Measurements from ENCODE around the gene GPR107.

The GPR107 gene

DNA sequence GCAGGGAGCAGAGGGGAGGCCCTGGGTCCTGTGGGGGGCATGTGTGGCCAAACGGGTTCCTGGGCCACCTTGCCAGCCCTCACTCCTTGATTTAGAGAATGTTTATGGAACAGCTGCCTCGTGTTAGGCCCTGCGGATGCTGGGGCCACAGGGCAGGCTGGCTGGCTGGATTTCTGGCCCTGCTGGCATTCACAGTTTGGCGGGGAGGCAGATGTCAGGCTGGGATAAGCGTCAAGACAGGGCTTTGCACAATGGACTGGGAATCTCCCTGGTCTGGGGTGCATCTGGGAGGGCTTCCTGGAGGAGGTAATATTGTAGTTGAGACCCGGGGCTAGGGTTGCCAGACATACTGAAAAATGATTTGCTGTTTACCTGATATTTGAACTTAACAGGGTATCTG lies 132.3 kb downstream of the GPR107 start:
- Histone ChIP-seq H3K27ac (ENCODE audit: low read depth, low read length) (peak overlapping the region; percentile 64), H3K27me3 (ENCODE audit: control insufficient read depth, insufficient read depth, low read length) (no peaks in the 10 kb centered on the region), H3K9ac (ENCODE audit: low read depth, low read length) (no peak overlapping the region), H3K4me3 (ENCODE audit: low read depth, low read length) (no peak overlapping the region), H3K4me1 (ENCODE audit: control insufficient read depth, insufficient read depth, low read length) (peaks cover 34% of the 10 kb centered on the region), H3K36me3 (ENCODE audit: control insufficient read depth, insufficient read depth, low read length) (no peaks in the 10 kb centered on the region), H3K9me3 (ENCODE audit: control insufficient read depth, insufficient read depth, low read length) (no peaks in the 10 kb centered on the region)

DNA sequence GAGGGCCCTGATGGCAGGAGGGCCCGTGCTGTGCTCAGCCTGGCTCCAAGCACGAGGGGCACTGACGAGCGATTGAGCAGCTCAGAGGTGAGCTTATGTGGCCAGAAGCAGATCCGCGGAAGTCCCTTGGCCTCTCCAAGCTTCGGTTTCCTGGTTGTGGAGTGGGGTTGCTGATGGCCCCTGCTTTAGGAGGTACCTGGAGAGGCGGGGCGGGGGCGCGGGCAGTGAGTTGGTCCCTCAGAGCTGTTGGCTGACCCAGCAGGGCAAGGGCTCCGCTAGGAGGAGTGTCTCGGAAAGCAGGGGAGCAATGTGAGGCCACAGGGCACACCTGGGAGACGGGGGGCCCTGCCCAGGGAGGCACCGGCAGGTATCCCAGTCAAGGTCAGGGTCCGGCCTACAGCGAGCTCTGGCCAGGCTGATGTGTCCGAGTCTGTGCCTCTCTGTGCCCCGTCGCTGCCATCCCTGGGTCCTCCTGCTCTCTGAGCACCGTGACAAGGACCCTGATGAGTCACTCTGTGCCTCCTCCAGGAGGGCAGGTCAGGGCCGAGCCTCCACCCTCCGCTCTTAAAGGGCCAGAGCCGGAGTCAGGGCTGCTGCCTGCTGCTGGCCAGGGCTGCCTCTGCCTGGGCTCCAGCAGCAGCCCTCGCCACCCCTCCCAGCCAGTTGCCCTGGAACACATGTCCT lies 133.3 kb downstream of the GPR107 start:
- Histone ChIP-seq H3K9me3 (ENCODE audit: control insufficient read depth, insufficient read depth, low read length) (no peaks in the 10 kb centered on the region), H3K9ac (ENCODE audit: low read depth, low read length) (no peak overlapping the region), H3K4me3 (ENCODE audit: low read depth, low read length) (no peak overlapping the region; the same call in 1 of the 2 replicates), H3K27me3 (ENCODE audit: control insufficient read depth, insufficient read depth, low read length) (no peaks in the 10 kb centered on the region), H3K4me1 (ENCODE audit: control insufficient read depth, insufficient read depth, low read length) (peaks cover 34% of the 10 kb centered on the region), H3K27ac (ENCODE audit: low read depth, low read length) (peak overlapping the region; percentile 42), H3K36me3 (ENCODE audit: control insufficient read depth, insufficient read depth, low read length) (no peaks in the 10 kb centered on the region)

DNA sequence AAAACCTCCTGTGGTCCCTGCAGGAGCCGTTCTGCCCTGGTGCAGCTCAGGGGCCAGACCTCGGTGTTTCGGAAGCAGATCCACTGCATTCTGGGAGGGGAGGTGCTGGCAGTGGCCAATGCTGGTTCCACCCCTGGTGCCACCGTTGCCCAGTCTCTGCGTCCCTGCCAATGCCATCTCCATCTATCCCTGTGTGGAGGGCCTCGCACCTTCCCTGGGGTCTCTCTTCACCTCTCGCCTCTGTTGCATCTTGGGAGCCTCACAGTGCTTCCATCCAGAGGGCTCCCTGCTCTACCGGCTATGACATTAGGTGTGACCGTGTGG lies 133.8 kb downstream of the GPR107 start:
- no peak overlapping the region for H3K4me3 ChIP-seq (ENCODE audit: low read depth, low read length)
- no peaks in the 10 kb centered on the region for H3K36me3 ChIP-seq (ENCODE audit: control insufficient read depth, insufficient read depth, low read length)
- H3K4me1 ChIP-seq (ENCODE audit: control insufficient read depth, insufficient read depth, low read length) = peaks cover 34% of the 10 kb centered on the region
- H3K9me3 ChIP-seq (ENCODE audit: control insufficient read depth, insufficient read depth, low read length) = no peaks in the 10 kb centered on the region
- H3K9ac ChIP-seq (ENCODE audit: low read depth, low read length) = no peak overlapping the region
- H3K27ac ChIP-seq (ENCODE audit: low read depth, low read length) = no peak overlapping the region
- H3K27me3 ChIP-seq (ENCODE audit: control insufficient read depth, insufficient read depth, low read length) = no peaks in the 10 kb centered on the region

DNA sequence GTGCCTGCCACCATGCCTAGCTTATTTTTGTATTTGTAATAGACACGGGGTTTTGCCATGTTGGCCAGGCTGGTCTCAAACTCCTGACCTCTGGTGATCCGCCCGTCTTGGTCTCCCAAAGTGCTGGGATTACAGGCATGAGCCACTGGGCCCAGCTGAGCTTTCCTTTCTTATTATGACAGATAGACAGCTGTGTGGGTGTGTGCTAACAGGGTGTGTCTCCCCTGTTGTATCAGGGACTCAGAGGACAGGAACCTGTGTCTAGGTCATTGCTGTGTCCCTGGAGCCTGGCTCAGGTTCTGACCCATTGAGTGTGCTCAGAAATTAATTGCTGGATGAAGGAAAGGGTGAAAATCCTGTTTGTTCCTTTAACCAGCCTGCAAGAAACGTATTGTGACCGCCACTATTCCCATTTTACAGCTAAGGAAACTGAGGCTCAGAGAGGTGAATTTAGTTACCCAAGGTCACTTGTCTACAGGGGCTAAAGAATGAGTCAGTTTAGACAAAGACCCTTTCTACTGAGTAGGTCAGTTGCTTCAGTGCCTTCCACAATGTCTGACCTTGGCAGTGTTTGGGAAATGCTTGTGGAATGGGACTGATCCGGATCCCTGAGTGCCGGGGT lies 135.3 kb downstream of the GPR107 start:
- no peaks in the 10 kb centered on the region for H3K36me3 ChIP-seq (ENCODE audit: control insufficient read depth, insufficient read depth, low read length)
- no peaks in the 10 kb centered on the region for H3K9me3 ChIP-seq (ENCODE audit: control insufficient read depth, insufficient read depth, low read length)
- no peak overlapping the region for H3K9ac ChIP-seq (ENCODE audit: low read depth, low read length)
- H3K27ac ChIP-seq (ENCODE audit: low read depth, low read length) = no peak overlapping the region
- no peak overlapping the region for H3K4me3 ChIP-seq (ENCODE audit: low read depth, low read length)
- no peaks in the 10 kb centered on the region for H3K27me3 ChIP-seq (ENCODE audit: control insufficient read depth, insufficient read depth, low read length)
- peaks cover 37% of the 10 kb centered on the region for H3K4me1 ChIP-seq (ENCODE audit: control insufficient read depth, insufficient read depth, low read length)

All from HUES48 (cell line).